HL-60/S4 treated with retinoic acid at 250 ng/mL for 4 days and 3 days (cell line): ENCODE results near the gene PCNT.
"Not testable (repeated sequence)": the region's sequence is repeated elsewhere in the genome, so short reads cannot be mapped to it uniquely, and the experiment has no call there.

Source experiments
- in situ Hi-C: fragments of 300-500 bp; cut with MboI; formaldehyde crosslinking; loops from 2 replicates; pipeline ENCODE4 v1.7.0; 2022; ENCODE audit warnings: low sequenced_read_pairs

PCNT gene

DNA sequence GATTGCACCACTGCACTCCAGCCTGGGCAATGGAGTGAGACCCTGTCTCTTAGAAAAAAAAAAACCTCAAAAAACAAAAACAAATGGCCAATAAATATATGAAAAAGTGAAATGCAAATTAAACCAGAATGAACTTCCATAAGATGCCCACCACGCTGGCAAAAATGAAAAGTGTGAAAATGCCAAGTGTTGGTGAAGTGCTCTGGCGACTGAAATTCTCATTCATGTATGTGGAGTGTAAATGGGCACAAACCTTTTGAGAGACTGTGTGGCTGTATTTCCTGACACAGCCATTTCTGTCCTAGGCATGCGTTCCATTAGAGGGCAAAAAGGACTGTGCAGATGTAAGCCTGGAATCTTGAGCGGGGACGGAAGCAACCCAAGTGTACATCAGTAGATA lies 19.5 kb upstream of the PCNT start:
- in situ Hi-C loops = no loop called here

DNA sequence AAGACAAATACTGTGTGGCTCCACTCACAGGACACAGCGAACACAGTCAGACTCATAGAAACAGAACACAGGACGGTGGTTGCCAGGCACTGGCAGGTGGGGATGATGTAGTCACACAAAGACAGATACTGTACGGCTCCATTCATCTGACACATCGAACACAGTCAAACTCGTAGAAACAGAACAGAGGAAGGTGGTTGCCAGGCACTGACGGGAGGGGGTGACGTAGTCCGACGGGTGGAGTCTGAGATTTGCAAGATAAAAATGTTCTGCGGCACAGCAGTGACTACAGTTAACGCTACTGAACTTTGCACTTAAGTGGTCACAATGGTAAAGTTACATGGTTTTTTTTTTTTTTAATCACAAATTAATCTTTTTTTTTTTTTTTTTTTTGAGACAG lies 19.0 kb upstream of the PCNT start:
- in situ Hi-C loops = no loop called here

DNA sequence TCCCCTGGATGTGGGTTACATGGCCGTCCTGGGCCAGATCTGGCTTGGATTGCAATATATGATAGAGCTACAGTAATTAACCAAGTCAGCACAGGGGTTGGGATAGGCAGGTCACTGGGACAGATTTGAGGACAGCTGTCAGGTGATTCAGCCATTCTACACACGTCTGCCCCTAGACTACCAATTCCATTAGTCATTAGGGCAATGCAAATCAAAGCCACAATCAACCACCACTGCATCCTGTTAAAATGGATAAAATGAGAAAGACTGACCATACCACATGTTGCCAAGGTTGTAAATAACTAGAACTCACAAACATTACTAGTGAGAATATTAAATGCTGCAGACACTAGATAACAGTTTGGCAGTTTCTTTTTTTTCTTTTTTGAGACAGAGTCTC lies 16.3 kb upstream of the PCNT start:
- in situ Hi-C loops = no loop called here

DNA sequence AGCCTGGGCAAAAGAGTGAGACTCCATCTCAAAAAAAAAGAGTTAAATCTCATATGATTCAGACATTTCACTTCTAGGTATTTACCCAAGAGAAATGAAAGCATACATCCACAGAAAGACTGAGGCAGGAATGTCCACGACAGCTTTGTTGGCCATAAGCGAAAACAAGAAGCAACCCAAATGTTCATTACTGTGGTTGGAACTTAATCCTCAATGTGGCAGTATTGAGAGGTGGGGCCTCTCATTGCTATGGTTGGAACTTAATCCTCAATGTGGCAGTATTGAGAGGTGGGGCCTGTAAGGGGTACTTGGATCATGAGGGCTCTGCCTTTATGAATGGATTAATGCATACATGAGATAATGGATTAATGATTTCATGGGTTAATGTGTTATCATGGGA lies 15.5 kb upstream of the PCNT start:
- in situ Hi-C loops = no loop called here

DNA sequence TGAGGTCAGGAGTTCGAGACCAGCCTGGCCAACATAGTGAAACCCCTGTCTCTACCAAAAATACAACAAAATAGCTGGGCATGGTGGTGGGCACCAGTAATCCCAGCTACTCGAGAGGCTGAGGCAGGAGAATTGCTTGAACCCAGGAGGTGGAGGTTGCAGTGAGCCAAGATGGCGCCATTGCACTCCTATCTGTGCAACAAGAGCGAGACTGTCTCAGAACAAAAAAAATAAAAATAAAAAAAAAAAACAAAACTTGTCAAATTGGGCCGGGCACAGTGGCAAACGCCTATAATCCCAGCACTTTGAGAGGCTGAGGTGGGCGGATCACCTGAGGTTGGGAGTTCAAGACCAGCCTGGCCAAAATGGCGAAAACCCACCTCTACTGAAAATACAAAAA lies 13.7 kb upstream of the PCNT start:
- in situ Hi-C loops = not testable (repeated sequence)

DNA sequence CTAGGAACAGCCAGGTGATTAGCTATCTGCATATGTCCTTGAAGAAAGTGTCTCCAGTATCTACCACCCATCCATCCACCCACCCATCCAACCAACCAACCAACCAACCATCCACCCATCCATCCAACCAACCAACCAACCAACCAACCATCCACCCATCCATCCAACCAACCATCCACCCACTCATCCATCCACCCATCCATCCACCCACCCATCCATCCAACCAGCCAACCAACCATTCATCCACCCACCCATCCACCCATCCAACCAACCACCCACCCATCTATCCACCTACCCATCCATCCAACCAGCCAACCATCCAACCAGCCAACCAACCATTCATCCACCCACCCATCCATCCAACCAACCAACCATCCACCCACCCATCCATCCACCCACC lies 12.4 kb upstream of the PCNT start:
- in situ Hi-C loops = no loop called here

DNA sequence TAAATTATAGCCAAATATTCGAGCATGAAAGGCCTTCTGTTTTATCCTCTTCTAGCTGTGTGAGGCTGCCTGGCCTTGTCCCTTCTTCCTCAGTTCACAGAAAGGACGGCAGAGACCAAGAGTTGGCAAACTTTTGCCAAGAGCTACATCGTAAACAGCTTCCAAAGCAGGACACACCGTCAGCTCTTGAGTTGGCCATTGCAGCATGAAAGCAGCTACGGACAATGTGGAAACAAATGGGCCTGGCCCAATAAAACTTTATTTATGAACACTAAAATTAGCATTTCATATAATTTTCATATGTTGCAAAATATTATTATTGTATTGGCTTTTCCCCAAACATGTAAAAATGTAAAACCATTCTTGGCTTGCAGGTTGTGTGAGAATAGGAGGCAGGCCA lies 11.0 kb upstream of the PCNT start:
- in situ Hi-C loops = no loop called here

DNA sequence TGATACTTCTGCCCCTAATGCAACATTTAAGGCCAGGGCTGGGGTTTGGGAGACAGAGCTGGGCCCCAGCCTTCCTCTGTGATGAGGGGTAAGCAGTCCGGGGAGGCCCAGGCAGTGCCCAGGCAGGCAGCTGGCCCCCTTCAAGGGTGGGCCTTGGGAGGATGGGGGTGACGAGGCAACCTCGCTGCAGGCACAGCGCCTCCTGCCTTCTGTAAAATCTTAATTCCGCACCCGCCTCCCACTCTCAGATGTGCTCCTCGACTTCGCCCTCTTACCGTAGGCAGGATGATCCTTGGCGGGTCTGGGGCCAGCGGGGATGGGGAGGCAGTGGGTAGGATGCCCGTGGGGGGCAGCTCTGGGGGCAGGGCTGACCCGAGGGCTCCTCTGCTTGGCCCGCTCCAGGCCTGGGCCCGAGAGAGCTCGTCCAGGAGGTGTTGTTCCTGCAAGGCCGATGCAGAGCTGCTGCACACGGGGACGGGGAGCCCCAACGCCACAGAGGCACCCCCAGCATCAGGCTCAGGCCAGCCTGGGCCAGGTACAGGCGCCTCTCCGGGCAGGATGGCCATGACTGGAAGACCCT lies 9.4 kb upstream of the PCNT start:
- in situ Hi-C loops = no loop called here

DNA sequence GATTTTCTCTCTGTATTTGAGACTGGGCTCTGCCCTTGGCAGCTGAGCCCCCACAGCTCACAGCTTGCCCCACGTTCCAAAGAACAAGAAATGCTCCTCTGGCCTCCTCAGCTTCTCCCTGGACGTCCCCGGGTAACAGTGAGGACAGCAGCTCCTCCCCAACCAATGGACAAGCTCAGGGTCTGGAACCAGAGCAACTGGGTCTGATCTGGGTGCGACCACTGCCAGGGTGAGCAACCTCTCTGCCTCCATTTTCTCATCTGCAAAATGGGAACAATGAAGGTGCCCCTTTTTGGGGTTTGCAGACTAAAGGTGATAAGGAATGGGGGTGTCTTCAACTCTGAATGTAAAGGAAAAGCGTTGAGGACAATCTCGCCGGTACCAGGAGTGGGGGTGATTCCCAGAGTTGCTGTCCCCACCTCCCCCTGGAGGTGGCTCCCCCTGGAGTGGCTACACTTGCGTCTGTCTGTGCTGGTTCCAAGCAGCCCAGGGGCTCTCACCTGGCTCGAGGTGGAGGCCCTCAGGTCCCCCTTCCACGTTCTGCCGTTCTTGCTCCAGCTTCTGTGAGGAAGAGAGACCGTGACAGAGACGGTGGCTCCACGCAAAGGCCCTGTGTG lies 7.1 kb upstream of the PCNT start:
- in situ Hi-C loops = no loop called here

DNA sequence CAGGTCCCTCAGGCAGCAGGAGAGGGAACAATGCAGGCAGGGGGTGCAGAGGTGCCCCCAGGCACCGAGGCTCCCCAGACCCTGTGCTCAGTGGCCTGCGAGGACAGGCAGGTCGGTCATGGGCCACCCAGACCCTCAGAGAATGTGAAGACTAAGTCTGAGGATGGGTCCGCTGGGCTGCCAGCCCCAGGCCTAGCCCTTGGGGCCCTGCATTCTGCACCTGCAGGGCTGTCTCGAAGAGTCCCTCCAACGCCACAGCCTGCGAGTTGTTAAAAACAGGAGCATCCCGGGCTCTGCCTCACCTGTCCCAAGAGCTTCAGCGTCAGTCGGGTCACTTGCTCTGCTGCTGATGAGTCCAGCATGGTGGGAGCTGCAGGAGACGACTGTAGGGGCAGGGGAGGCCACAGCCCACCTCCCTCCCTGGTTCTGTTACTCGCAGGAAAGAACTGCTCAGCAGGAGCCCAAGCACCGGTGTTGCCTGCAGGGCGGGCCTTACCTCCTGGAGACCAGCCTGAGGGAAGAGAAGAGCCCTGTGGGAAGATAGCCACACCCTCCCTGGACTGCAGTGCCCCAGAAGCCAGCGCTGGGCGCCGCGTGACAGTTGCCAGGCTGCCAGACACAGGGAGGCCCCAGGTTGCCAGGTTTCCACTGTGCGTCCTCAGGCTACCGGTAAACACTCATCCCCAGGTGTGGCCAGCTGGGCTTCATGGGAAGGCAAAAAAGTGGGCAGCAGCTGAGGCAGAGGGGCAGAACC lies 6.1 kb upstream of the PCNT start:
- in situ Hi-C loops = no loop called here

DNA sequence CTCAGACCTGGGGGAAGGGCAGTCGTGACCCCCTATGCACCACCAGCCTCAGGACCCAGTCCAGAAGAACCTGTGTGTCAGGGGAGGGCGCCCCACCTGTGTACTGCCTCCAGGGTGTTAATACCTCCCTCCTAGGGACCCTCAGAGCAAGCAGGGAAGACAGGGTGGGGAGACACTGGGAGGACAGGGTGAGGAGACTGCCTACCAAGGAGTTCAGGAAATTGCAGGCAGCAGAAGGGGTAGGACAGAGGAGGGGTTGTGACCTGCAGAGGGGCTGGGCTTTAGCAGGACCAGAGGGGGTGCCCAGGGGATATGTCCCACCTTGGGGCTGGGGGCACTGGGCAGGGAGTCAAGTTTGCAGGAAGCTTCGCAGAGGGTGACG lies 5.5 kb upstream of the PCNT start:
- in situ Hi-C loops = no loop called here

DNA sequence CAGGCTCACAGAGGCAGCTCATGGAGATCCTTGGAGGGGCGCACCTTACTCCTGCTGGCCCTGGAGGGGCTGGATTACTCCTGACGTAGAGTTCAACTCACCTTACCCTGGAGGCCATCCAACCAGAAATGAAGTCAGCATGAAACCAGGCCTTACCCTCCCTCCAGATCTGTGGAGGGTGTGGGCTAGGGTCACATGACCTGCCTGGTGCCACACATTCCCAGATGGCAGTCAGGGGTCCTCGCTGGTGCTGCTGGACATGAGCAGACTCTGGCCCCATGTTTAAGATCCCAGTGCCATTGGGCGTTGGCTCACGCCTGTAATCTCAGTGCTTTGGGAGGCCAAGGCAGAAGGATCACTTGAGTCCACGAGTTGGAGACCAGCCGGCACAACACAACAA lies 4.8 kb upstream of the PCNT start:
- in situ Hi-C loops = no loop called here

DNA sequence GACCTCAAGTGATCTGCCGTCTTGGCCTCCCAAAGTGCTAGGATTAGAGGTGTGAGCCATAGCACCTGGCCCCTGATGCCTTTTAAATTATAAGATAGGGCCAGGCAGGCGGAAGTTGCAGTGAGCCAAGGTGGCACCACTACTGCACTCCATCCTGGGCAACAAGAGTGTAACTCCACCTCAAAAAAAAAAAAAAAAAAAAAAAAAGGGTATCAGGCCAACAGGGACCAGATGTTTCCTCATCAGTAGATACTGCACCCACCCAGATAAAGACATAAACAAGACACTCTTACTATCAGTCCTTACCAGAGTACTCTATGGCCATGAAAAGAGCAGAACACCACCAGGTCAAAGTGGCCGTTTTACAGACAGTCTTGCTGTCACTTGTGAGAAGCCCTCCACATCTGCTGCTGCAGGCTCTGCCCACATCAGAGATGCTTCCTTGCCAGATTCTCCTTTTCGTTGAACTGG lies 3.6 kb upstream of the PCNT start:
- in situ Hi-C loops = no loop called here

DNA sequence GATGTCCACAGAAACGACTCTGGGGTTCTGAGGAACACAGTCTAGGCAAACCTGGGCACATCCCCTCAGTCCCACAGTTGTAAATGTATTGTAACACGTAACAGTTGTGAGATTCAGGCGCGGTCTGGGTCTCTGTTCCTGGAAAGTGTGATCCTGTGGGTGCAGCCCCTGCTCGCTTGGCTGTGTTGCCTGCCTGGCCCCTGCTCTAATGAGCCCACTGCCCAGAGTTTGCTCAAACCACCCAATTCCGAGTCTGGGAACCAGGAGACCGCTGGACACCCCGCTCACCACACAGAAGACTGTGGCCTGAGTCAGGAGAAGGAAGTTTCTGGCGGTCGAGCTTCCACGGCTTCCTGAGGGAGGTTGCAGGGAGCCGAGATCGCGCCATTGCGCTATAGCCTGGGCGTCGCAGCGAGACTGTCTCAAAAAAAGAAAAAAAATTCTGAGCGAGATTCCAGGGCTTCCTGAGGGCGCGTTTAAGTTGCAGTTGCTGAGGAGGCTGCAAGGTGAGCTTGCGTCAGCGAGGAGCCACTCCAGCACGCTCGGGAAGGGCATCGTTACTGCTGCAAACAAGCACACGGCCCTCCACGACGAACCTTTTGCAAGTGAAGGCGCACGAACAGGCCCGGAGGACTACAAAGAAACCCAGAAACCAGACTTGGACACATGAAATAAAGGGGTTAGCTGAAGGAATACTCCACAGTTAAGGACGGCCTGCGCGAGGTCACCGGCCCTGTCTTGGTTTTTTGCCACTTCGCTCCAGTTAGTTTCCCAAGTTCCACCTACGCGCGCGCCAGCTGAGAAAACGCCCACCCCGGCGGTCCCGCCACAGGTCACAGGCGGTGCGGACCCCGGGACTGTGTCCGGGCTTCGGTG lies 1.4 kb upstream of the PCNT start:
- in situ Hi-C loops = no loop called here

DNA sequence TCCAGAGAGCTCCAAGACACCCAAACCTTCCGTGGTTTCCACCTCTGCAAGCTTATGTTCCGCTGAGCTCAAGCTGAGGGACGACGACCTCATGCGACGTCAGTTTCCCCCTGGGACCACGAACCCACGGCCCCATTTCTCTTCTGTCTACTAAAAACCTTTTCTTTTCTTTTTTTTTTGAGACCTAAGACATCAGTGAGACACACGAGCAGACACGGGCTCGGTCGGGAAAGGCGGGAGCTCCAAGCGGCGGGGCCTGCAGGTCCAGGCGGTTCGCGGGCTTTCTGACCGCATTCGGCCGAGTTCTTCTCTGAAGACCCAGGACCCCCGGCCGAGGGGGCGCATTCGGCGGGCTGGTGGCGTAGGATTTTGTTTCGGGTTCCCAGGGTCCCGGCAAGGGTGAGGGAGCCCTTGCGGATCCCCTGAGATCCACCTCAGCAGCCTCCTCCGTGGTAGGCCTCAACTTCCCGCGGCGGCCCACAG lies 688 bp upstream of the PCNT start:
- in situ Hi-C loops = no loop called here

DNA sequence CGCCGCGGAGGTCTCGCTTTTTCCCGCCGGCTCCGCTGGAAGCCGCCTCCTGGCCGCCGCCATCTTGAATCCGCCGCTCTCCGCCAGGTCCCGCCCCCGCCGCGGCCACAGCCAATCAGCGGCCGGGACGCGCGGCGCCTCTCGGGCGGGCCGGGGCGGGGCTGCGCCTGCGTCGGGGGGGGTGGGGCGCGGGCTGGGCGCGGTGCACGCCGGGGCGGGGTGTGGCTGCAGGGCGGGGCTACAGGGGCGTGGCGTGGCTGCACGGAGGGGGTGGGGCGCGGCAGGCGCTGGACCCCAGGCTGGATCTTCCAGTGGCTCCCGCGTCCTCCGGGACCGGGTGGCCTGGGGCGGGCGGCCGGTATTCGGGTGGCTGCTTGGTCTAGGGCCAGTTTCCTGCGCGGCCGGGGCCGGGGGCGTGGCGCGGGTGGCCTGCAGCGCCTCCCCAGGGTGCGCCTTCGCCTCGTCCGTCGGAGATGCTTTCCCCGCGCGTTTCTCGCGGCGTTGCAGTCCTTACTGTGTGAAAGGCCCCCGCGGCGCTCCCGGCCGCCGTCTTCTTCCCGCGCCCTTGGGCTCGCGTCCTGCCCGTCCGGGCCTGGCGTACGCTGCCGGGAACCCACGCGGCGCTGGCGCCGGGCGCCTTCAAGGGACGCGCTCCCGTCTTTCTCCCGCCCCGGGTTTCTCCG lies 575 bp downstream of the PCNT start:
- in situ Hi-C loops = no loop called here

DNA sequence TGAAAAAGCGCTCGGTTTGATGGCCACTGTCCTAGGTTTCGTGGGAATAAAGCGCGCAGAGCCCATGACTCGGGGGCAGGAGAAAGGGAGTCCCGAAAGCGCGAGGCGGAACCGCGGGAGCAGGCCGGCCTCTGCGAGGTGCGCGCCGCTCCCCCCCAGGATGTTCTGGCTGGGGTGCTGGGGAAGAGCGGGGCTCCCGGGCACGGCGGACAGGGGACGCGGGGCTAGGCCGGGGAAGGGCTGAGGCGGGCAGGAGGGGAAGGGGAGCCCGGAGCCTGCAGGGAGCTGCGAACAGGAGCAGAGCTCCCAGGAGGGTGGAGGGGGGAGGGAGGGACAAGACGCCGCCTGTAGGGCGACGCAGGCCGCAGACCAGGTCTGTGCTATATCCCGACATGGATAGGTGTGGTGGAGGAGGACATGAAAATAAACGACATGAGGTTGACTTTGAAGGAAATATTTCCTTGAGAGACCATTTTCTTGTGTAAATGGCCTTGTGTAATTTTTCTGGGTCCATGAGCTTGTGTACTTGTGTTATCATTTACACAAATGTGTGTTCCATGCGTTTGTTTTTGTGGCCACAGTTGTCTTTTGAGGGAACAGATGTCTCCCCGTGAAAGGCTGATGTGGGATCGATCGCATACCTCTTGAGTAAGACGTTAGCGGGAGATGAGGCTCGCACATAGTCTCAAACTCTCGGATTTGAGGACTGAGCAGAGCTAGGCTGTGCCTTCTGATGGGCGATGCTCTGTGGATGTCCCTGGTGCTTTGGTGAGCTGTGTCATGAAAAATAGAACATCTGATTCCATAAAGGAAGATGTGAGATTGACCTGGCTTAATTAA lies 1.3 kb downstream of the PCNT start:
- in situ Hi-C loops = no loop called here

DNA sequence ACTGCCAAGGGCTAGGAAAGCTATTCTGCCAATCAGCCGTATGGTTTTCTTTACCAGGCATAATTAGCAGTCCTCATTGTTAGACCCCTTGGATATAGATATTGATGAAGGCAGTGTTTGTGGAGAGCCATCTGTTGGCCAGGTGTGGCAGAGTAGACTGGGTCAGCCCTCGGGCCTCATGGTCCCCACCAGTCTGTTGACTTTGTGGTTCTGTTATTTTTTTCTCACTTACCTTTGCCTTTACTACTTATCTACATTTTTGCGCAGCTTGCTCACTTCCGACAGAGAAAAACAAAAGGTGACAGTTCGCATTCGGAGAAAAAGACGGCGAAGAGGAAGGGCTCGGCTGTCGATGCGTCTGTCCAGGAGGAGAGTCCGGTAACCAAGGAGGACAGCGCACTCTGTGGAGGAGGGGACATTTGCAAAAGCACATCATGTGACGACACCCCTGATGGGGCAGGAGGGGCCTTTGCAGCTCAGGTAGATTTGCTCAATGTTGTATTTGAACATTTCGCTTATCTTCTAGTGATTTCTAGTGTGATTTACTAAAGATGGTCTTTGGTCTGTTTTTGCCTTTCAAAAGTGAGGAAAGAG lies 2.3 kb downstream of the PCNT start:
- in situ Hi-C loops = no loop called here

DNA sequence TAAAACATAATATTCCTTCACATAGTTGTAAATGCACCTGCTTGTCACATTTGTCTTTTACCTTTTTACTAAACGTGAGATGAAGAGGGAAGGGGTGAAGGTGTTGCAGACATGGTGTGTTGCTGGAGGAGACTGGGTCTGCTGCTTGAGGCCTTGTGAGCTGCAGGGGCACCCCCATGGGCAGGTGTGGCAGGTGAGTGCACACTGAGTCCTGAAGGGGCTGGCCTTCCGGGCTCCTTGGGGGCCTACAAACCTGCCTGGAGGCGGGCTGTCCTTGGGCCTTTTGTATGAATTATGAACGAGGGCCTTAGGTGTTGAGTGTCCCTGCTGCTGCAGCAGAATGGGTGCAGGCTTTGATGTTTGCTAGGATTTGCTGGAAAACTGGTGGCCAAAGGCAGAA lies 3.8 kb downstream of the PCNT start:
- in situ Hi-C loops = no loop called here

DNA sequence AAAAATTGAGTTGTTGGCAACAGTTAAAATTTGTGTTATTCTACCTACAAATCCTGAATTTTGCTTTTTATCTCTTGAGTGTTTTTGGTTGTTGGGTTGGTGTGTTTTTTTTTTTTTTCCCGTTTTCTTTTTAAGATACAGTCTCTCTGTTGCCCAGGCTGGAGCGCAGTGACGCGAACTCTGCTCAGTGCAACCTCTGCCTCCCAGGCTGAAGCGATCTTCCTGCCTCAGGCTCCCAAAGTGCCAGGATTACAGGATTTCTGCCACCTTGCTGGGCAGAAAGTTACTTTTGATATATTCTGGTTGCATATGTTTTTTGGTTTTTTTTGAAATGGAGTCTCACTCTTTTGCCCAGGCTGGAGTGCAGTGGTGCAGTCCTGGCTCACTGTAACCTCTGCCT lies 4.2 kb downstream of the PCNT start:
- in situ Hi-C loops = no loop called here
